C4-2B (cell line): Measurements from ENCODE around the gene DYRK2.

Experiments
- H3K27ac ChIP-seq: fragments of 450-650 bp; 2 replicates; pipeline ENCODE4 v1.5.1; 2017
- CTCF ChIP-seq: fragments of 450-650 bp; conservative IDR thresholded peaks from 2 replicates; pipeline ENCODE4 v1.5.1; 2017; ENCODE audit warnings: mild to moderate bottlenecking
- ZFX ChIP-seq: fragments of 450-650 bp; IDR thresholded peaks from 2 replicates; pipeline ENCODE4 v1.6.1; 2017

The DYRK2 gene

GRCh38 chr12:67621112-67621511, 27.4 kb upstream of the DYRK2 start:
- TF ChIP-seq CTCF (no peak), ZFX (no peak)
- H3K27ac ChIP-seq: no peak overlapping the region

- no peak overlapping the region for H3K27ac ChIP-seq
- TF ChIP-seq CTCF (no peak), ZFX (no peak)
Measured at GRCh38 chr12:67621926-67622325, 26.6 kb upstream of the DYRK2 start.

GRCh38 chr12:67623259-67623658, 25.3 kb upstream of the DYRK2 start:
- TF ChIP-seq CTCF: no peak
- no peak for TF ChIP-seq ZFX
- H3K27ac ChIP-seq: no peak overlapping the region

GRCh38 chr12:67624355-67624754, 24.2 kb upstream of the DYRK2 start:
- TF ChIP-seq CTCF: no peak
- TF ChIP-seq ZFX: no peak

GRCh38 chr12:67625004-67625403, 23.5 kb upstream of the DYRK2 start:
- TF ChIP-seq ZFX (no peak), CTCF (no peak)
- no peak overlapping the region for H3K27ac ChIP-seq

More at GRCh38 chr12:67624355-67624754, 24.2 kb upstream of the DYRK2 start:
- no peak overlapping the region for H3K27ac ChIP-seq

- TF ChIP-seq CTCF (no peak), ZFX (no peak)
- H3K27ac ChIP-seq: no peak overlapping the region
Measured at GRCh38 chr12:67626156-67626555, 22.4 kb upstream of the DYRK2 start.

- no peak overlapping the region for H3K27ac ChIP-seq
- TF ChIP-seq CTCF (no peak), ZFX (no peak)
Measured at GRCh38 chr12:67630373-67631088, 18.0 kb upstream of the DYRK2 start.
